SK-N-SH (cell line): ENCODE data around the gene TWSG1. TPM values are rescaled to one million over a fixed set of nuclear protein-coding genes. Genes with fewer than 3 reads are reported as not detected.

Experiments used
- CTCF ChIA-PET: fragments of 300-600, 350-600 bp; formaldehyde crosslinking; extraction: SDS; loops from one replicate; lab custom pipeline; 2021; lab: Yijun Ruan, JAX
- POLR2A ChIA-PET: fragments of 350-600 bp; sonication (Branson Sonifier 250); formaldehyde crosslinking; extraction: SDS; loops from one replicate; lab custom pipeline; 2020; ENCODE audit warnings: antibody characterized with exemption, inconsistent platforms; lab: Yijun Ruan, JAX
- DNase-seq: peaks from one replicate; pipeline ENCODE4 v3.0.0; 2012
- H2AFZ ChIP-seq: fragments of 200-600 bp; sonication (generic); 2 replicates; pipeline ENCODE4 v1.8.1; 2016; ENCODE audit warnings: antibody characterized with exemption, mild to moderate bottlenecking, low read depth
- H3F3A ChIP-seq: fragments of 200-600 bp; sonication (generic); replicated peaks from 2 replicates; pipeline ENCODE3; 2016; ENCODE audit warnings: antibody characterized with exemption, mild to moderate bottlenecking; ENCODE audit not compliant: insufficient read depth
- H3K27ac ChIP-seq, 2 experiments: fragments of 200-500 bp in 1 of 2; fragments of 200-600 bp in 1 of 2; sonication (Bioruptor generic) in 1 of 2; sonication (generic), shearing (Covaris generic) in 1 of 2; 2 replicates each; pipeline versions ENCODE4 v1.5.1 to v1.6.1; 2014 to 2016; ENCODE audit warnings: low read depth in 2 of 2, inconsistent platforms in 1 of 2, low read length in 1 of 2, mild to moderate bottlenecking in 1 of 2, mixed read lengths in 1 of 2
- H3K27me3 ChIP-seq: fragments of 200-600 bp; sonication (generic), shearing (Covaris generic); 2 replicates; pipeline ENCODE4 v1.6.1; 2016; ENCODE audit warnings: mixed run types; ENCODE audit not compliant: insufficient read depth
- H3K36me3 ChIP-seq, 2 experiments: fragments of 200-500 bp in 1 of 2; fragments of 200-600 bp in 1 of 2; sonication (Bioruptor generic) in 1 of 2; sonication (generic) in 1 of 2; replicated peaks in 1 of 2; 2 replicates each; pipeline versions ENCODE3 to v1.5.1; 2014 to 2016; ENCODE audit warnings: low read length in 1 of 2, mild to moderate bottlenecking in 1 of 2; ENCODE audit not compliant: insufficient read depth in 2 of 2, control insufficient read depth in 1 of 2
- H3K4me1 ChIP-seq, 2 experiments: fragments of 200-500 bp in 1 of 2; fragments of 200-600 bp in 1 of 2; sonication (Bioruptor generic) in 1 of 2; sonication (generic), shearing (Covaris generic) in 1 of 2; 2 replicates each; pipeline versions ENCODE4 v1.5.1 to v1.6.1; 2014 to 2016; ENCODE audit warnings: low read depth in 1 of 2, low read length in 1 of 2, mixed run types in 1 of 2; ENCODE audit not compliant: insufficient read depth in 2 of 2, control insufficient read depth in 1 of 2
- H3K4me2 ChIP-seq: fragments of 200-600 bp; sonication (generic), shearing (Covaris generic); 2 replicates; pipeline ENCODE4 v1.6.1; 2017; ENCODE audit warnings: mixed run types
- H3K4me3 ChIP-seq, 2 experiments: fragments of 200-500 bp in 1 of 2; fragments of 200-600 bp in 1 of 2; sonication (Bioruptor generic) in 1 of 2; sonication (generic), shearing (Covaris generic) in 1 of 2; 2 replicates each; pipeline versions ENCODE4 v1.5.1 to v1.8.1; 2014 to 2016; ENCODE audit warnings: low read depth in 2 of 2, inconsistent platforms in 1 of 2, low read length in 1 of 2, mild to moderate bottlenecking in 1 of 2, mixed read lengths in 1 of 2, moderate library complexity in 1 of 2
- H3K79me2 ChIP-seq: fragments of 200-600 bp; sonication (generic); 2 replicates; pipeline ENCODE4 v1.8.1; 2017; ENCODE audit warnings: mild to moderate bottlenecking; ENCODE audit not compliant: insufficient read depth
- H3K9ac ChIP-seq: fragments of 200-600 bp; sonication (generic); 2 replicates; pipeline ENCODE4 v1.6.1; 2017; ENCODE audit warnings: mixed run types
- H3K9me2 ChIP-seq: fragments of 200-600 bp; sonication (generic); 2 replicates; pipeline ENCODE4 v1.6.1; 2017; ENCODE audit warnings: mixed run types
- H3K9me3 ChIP-seq: fragments of 200-600 bp; sonication (generic); 2 replicates; pipeline ENCODE4 v1.6.1; 2017; ENCODE audit warnings: mixed run types, mild to moderate bottlenecking, moderate library complexity
- H4K20me1 ChIP-seq: fragments of 200-600 bp; sonication (generic); 2 replicates; pipeline ENCODE4 v1.6.1; 2017; ENCODE audit warnings: mild to moderate bottlenecking, mixed run types; ENCODE audit not compliant: insufficient read depth
- ELF1 ChIP-seq: IDR thresholded peaks from 2 replicates; pipeline ENCODE4 v1.4.0; 2012
- EP300 ChIP-seq, 2 experiments: IDR thresholded peaks; 2 replicates each; pipeline versions ENCODE4 v1.4.0 to v1.6.1; 2012; ENCODE audit warnings: borderline replicate concordance in 1 of 2, low read depth in 1 of 2, low read length in 1 of 2
- FOSL2 ChIP-seq: IDR thresholded peaks from 2 replicates; pipeline ENCODE4 v1.4.0; 2012; ENCODE audit warnings: low read depth, mild to moderate bottlenecking, moderate library complexity, borderline replicate concordance
- FOXM1 ChIP-seq: IDR thresholded peaks from 2 replicates; pipeline ENCODE4 v1.4.0; 2012; ENCODE audit warnings: low read depth, mild to moderate bottlenecking
- GABPA ChIP-seq: IDR thresholded peaks from 2 replicates; pipeline ENCODE4 v1.4.0; 2012; ENCODE audit warnings: low read depth, mild to moderate bottlenecking
- GATA2 ChIP-seq: sonication (generic); formaldehyde crosslinking; IDR thresholded peaks from 2 replicates; pipeline ENCODE4 v1.5.0; 2020; ENCODE audit warnings: mild to moderate bottlenecking, missing genetic modification reagents
- IRF3 ChIP-seq: fragments of 150-350 bp; IDR thresholded peaks from 2 replicates; pipeline ENCODE4 v1.6.1; 2016; ENCODE audit warnings: mild to moderate bottlenecking, low read depth, low read length
- JUND ChIP-seq: IDR thresholded peaks from 2 replicates; pipeline ENCODE4 v1.4.0; 2012
- NFIC ChIP-seq: IDR thresholded peaks from 2 replicates; pipeline ENCODE4 v1.4.0; 2012; ENCODE audit warnings: borderline replicate concordance
- NRF1 ChIP-seq: IDR thresholded peaks from 2 replicates; pipeline ENCODE4 v1.6.1; 2012; ENCODE audit warnings: low read depth, mild to moderate bottlenecking, low read length
- RAD21 ChIP-seq: IDR thresholded peaks from 2 replicates; pipeline ENCODE4 v1.6.1; 2012; ENCODE audit warnings: mild to moderate bottlenecking, low read length
- RCOR1 ChIP-seq: fragments of 150-350 bp; IDR thresholded peaks from 2 replicates; pipeline ENCODE4 v1.6.1; 2017; ENCODE audit warnings: antibody characterized with exemption, low read length
- REST ChIP-seq: IDR thresholded peaks from 2 replicates; pipeline ENCODE4 v1.6.1; 2012; ENCODE audit warnings: mild to moderate bottlenecking, low read depth, low read length, moderate library complexity
- RXRA ChIP-seq: IDR thresholded peaks from 2 replicates; pipeline ENCODE4 v1.4.0; 2012; ENCODE audit warnings: low read depth, mild to moderate bottlenecking, borderline replicate concordance
- SIN3A ChIP-seq: IDR thresholded peaks from 2 replicates; pipeline ENCODE4 v1.6.1; 2012; ENCODE audit warnings: low read depth, mild to moderate bottlenecking, low read length, moderate library complexity, borderline replicate concordance
- TCF12 ChIP-seq: IDR thresholded peaks from 2 replicates; pipeline ENCODE4 v1.4.0; 2012
- USF1 ChIP-seq: IDR thresholded peaks from 2 replicates; pipeline ENCODE4 v1.4.0; 2012; ENCODE audit warnings: low read depth, borderline replicate concordance
- WGBS: methylation state at CpG from one replicate; pipeline ENCODE4 v1.1.6; 2017; ENCODE audit warnings: low lambda C conversion rate; 5-methylcytosine and 5-hydroxymethylcytosine counted together
- polyA plus RNA-seq, 3 experiments: library from polyadenylated mRNA; depleted of rRNA; stranded (reverse); fragments of >200 nt; gene quantifications; 2 replicates each; pipeline ENCODE4 v1.2.3, GENCODE V29; 2012
- TF ChIP-seq, protein P1 (sequence below): fragments of 200-600 bp; sonication (generic); IDR thresholded peaks from 2 replicates; pipeline ENCODE4 v1.6.1; 2017; ENCODE audit warnings: antibody characterized with exemption, mild to moderate bottlenecking, moderate library complexity
- TF ChIP-seq, protein P2 (sequence below): IDR thresholded peaks from 2 replicates; pipeline ENCODE4 v1.4.0; 2012; ENCODE audit warnings: low read depth, borderline replicate concordance

The TWSG1 gene
- polyA plus RNA-seq, 1 of the 3 experiments (the other 2 are of a cell fraction), result 44.0 TPM

DNA sequence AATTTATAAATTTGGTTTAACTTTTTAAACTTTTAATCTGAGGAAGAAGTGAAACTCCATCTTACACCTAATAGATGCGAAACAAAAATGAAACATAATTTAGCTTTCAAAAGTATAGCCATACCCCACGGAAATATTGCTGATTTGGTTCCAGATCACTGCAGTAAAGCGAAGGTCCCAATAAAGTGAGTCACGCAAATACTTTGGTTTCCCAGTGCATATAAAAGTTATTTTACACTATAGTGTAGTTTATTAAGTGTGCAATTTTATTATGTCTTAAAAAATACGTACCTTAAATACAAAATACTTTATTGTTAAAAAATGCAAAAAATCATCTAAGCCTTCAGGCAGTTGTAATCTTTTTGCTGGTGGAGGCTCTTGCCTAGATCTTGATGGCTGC lies 55.1 kb downstream of the TWSG1 start:
- CTCF ChIA-PET, result no interaction called here
- DNase-seq, result no peak
- Histone ChIP-seq H3K4me3 (no peak overlapping the region), H3K27me3 (no peaks in the 10 kb centered on the region), H3K79me2 (no peaks in the 10 kb centered on the region), H4K20me1 (no peaks in the 10 kb centered on the region), H3K9ac (no peak overlapping the region), H3K36me3 (peaks cover 3 to 25% of the 10 kb centered on the region in 2 experiments), H2AFZ (no peak overlapping the region), H3K9me3 (no peaks in the 10 kb centered on the region; the same call in 1 of the 2 replicates), H3K4me2 (no peak overlapping the region), H3K27ac (no peak overlapping the region), H3K4me1 (no peaks in the 10 kb centered on the region), H3F3A (no peaks in the 10 kb centered on the region), H3K9me2 (no peaks in the 10 kb centered on the region)
- 97% methylated on average over 5 of the region's 5 CpGs for WGBS
- no peak for TF ChIP-seq FOXM1
- TF ChIP-seq, protein P1, sequence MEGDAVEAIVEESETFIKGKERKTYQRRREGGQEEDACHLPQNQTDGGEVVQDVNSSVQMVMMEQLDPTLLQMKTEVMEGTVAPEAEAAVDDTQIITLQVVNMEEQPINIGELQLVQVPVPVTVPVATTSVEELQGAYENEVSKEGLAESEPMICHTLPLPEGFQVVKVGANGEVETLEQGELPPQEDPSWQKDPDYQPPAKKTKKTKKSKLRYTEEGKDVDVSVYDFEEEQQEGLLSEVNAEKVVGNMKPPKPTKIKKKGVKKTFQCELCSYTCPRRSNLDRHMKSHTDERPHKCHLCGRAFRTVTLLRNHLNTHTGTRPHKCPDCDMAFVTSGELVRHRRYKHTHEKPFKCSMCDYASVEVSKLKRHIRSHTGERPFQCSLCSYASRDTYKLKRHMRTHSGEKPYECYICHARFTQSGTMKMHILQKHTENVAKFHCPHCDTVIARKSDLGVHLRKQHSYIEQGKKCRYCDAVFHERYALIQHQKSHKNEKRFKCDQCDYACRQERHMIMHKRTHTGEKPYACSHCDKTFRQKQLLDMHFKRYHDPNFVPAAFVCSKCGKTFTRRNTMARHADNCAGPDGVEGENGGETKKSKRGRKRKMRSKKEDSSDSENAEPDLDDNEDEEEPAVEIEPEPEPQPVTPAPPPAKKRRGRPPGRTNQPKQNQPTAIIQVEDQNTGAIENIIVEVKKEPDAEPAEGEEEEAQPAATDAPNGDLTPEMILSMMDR, result no peak
- no peak for TF ChIP-seq FOSL2
- TF ChIP-seq RAD21, result no peak
- POLR2A ChIA-PET, result no interaction called here

DNA sequence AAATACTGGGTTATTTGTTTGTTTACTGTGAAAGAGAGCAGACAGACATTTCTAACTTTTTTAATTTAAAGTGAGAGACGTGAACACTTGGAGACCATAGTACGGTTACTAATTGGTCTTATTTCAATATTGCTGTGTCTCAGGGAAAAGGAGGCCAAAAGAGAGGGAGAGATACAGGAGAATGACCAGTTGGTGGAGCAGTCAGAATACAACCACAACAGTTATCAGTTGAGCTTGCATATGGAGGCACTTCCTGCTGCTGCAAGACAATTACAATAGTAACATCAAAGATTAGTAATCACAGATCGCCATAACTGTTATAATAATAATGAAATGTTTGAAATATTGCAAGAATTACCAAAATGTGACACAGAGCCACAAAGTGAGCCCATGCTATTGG lies 58.2 kb downstream of the TWSG1 start:
- H4K20me1 ChIP-seq, result no peaks in the 10 kb centered on the region
- H3K79me2 ChIP-seq, result no peaks in the 10 kb centered on the region
- peaks cover 10 to 40% of the 10 kb centered on the region in 2 experiments for H3K36me3 ChIP-seq
- H3K4me2 ChIP-seq, result no peak overlapping the region
- no peaks in the 10 kb centered on the region for H3K9me2 ChIP-seq
- no peak overlapping the region for H3K4me3 ChIP-seq
- no peaks in the 10 kb centered on the region for H3F3A ChIP-seq
- DNase-seq, result no peak
- WGBS, result 95% methylated on average over 3 of the region's 3 CpGs
- no peaks in the 10 kb centered on the region for H3K4me1 ChIP-seq
- ChIA-PET CTCF (interaction anchor here (0.8 kb wide), 1 partner anchor 10 kb away, joined by 3 read pairs; no protein-coding TSS in a partner anchor), POLR2A (no interaction called here)
- H3K27me3 ChIP-seq, result no peaks in the 10 kb centered on the region
- H3K27ac ChIP-seq, result no peak overlapping the region
- H2AFZ ChIP-seq, result no peak overlapping the region
- H3K9ac ChIP-seq, result no peak overlapping the region
- H3K9me3 ChIP-seq, result no peaks in the 10 kb centered on the region; the same call in 1 of the 2 replicates
- TF ChIP-seq RXRA, result no peak
- no peak for TF ChIP-seq NRF1
- no peak for TF ChIP-seq REST
- TF ChIP-seq ELF1, result no peak
- TF ChIP-seq, protein P2, sequence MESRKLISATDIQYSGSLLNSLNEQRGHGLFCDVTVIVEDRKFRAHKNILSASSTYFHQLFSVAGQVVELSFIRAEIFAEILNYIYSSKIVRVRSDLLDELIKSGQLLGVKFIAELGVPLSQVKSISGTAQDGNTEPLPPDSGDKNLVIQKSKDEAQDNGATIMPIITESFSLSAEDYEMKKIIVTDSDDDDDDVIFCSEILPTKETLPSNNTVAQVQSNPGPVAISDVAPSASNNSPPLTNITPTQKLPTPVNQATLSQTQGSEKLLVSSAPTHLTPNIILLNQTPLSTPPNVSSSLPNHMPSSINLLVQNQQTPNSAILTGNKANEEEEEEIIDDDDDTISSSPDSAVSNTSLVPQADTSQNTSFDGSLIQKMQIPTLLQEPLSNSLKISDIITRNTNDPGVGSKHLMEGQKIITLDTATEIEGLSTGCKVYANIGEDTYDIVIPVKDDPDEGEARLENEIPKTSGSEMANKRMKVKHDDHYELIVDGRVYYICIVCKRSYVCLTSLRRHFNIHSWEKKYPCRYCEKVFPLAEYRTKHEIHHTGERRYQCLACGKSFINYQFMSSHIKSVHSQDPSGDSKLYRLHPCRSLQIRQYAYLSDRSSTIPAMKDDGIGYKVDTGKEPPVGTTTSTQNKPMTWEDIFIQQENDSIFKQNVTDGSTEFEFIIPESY, result no peak
- no peak for TF ChIP-seq USF1
- TF ChIP-seq GATA2, result no peak
- no peak for TF ChIP-seq TCF12
- TF ChIP-seq EP300 (IDR thresholded peaks at IDR 0.05; ENCODE audit: borderline replicate concordance in 1 of 2, low read depth in 1 of 2, low read length in 1 of 2), result no peak
- TF ChIP-seq FOSL2, result no peak
- TF ChIP-seq NFIC, result no peak
- no peak for TF ChIP-seq RCOR1
- TF ChIP-seq IRF3, result no peak
- no peak for TF ChIP-seq SIN3A
- TF ChIP-seq GABPA, result no peak
- no peak for TF ChIP-seq JUND
- TF ChIP-seq, all 33 proteins: peak for 0
